Activated T-cell treated with anti-CD3 and anti-CD28 coated beads for 1 hour (primary cell): ENCODE results near the gene SACS.
"Not testable (repeated sequence)": the region's sequence is repeated elsewhere in the genome, so short reads cannot be mapped to it uniquely, and the experiment has no call there.

Experiments
- DNase-seq: peaks from one replicate; pipeline ENCODE4 v3.0.0-alpha.2; 2020; ENCODE audit warnings: low read depth

The SACS gene

GRCh38 chr13:23418776-23419683 is 14.5 kb downstream of the SACS start:
- no peak for DNase-seq

DNA sequence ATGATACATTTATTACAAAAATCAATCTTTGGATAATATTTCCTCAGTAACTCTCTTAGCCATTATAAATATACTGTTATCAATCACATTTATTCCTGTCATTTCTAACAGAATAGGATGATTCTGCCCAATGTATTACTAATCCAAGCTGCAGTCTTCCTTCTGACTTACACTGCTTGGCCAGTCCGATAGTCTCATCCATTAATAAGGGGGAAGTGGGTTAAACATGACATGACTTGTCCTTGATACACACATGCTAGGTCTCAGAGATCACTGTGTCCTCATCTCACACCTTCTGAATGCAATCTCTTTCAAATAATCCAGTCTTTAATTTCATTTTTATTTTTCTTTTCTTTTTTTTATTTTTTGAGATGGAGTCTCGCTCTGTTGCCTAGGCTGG is 18.8 kb downstream of the SACS start:
- no peak for DNase-seq

- DNase-seq, result no peak
These were observed 21.8 kb downstream of the SACS start for GRCh38 chr13:23411706-23412105.

GRCh38 chr13:23411220-23411619 is 22.3 kb downstream of the SACS start:
- DNase-seq, result no peak

- no peak for DNase-seq
These were observed 25.5 kb downstream of the SACS start for GRCh38 chr13:23408026-23408425.

GRCh38 chr13:23401156-23401555 is 32.3 kb downstream of the SACS start:
- DNase-seq, result not testable (repeated sequence)

GRCh38 chr13:23399347-23399746 is 34.2 kb downstream of the SACS start:
- DNase-seq, result no peak

DNA sequence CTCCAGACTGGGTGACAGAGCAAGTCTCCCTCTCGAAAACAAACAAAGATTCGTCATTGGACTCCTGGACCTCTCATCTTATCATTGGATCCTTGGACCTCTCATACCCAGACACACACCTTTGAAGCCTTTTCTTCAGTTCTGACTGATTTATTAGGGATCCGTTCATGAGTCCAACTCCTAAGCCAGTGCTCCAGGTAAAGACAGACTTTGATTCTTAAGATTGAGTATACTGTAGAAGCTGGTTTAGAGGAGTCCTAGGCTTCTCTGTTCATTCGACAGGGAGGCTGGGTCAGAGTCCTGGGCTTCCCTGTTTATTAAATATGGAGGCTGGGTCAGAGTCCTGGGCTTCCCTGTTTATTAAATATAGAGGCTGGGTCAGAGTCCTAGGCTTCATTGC is 38.7 kb downstream of the SACS start:
- no peak for DNase-seq

DNA sequence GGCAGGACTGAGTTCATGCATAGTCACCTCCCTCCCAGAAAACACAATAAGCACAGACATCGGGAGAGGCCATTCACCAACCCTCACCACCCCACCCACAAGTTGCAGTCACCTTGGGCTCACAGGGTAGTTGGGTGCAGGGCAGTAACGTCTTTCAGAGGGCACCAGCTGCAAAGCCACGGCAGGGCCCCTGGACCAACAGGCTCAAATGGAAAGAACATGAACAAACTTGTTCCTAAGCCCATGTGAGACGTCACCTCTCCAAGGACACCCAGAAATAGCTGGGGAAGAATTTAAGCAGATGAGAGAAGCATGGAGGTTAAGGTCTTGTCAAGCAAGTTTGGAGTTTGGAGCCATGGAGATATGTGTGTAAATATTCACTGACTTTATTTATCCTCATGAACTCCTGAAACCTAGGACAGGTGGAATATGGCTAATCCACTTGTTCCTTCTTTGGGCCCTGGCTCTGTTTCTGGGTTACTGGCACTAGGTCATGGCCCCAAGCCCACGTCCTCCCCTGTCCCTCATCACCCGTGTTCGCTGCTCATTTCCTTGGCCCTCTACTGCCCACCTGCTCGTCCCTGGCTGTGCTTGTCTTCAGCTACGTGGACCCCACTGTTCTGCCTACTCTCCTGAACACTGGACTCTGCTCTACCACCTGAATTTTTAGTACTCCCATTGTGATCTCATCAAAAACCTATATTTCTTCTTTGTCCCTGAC is 40.4 kb downstream of the SACS start:
- DNase-seq, result no peak

DNA sequence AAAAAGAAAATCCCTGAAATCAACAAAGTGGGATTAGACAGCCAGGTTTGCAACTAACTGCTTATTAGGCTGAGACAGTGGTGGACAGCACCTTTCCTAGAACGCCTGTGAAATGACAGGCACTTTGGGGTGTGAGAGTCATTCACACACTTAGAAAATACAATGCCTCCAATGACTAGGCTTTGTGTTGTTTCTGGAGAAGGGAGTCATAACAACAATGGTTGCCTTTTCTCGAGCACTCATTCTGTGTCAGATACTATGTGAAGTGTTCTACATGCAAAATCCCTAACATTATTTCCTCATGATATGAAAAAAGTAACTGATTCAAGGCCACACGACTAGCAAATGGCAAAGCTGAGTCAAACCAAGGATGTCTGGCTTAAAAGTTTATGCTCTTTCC is 41.2 kb downstream of the SACS start:
- no peak for DNase-seq

- DNase-seq, result no peak
These were observed 41.8 kb downstream of the SACS start for GRCh38 chr13:23391752-23392151.

- no peak for DNase-seq
These were observed 47.0 kb downstream of the SACS start for GRCh38 chr13:23386533-23386932.

GRCh38 chr13:23385931-23386330 is 47.6 kb downstream of the SACS start:
- DNase-seq, result no peak

GRCh38 chr13:23384111-23384510 is 49.4 kb downstream of the SACS start:
- DNase-seq, result no peak

- DNase-seq, result no peak
These were observed 50.4 kb downstream of the SACS start for GRCh38 chr13:23383151-23383550.

- DNase-seq, result no peak
These were observed 51.6 kb downstream of the SACS start for GRCh38 chr13:23381866-23382265.

- DNase-seq, result no peak
These were observed 53.0 kb downstream of the SACS start for GRCh38 chr13:23380534-23380933.

- DNase-seq, result peak; percentile 14
These were observed 55.4 kb downstream of the SACS start for GRCh38 chr13:23377983-23378632.

GRCh38 chr13:23377579-23377978 is 55.9 kb downstream of the SACS start:
- DNase-seq, result no peak

DNA sequence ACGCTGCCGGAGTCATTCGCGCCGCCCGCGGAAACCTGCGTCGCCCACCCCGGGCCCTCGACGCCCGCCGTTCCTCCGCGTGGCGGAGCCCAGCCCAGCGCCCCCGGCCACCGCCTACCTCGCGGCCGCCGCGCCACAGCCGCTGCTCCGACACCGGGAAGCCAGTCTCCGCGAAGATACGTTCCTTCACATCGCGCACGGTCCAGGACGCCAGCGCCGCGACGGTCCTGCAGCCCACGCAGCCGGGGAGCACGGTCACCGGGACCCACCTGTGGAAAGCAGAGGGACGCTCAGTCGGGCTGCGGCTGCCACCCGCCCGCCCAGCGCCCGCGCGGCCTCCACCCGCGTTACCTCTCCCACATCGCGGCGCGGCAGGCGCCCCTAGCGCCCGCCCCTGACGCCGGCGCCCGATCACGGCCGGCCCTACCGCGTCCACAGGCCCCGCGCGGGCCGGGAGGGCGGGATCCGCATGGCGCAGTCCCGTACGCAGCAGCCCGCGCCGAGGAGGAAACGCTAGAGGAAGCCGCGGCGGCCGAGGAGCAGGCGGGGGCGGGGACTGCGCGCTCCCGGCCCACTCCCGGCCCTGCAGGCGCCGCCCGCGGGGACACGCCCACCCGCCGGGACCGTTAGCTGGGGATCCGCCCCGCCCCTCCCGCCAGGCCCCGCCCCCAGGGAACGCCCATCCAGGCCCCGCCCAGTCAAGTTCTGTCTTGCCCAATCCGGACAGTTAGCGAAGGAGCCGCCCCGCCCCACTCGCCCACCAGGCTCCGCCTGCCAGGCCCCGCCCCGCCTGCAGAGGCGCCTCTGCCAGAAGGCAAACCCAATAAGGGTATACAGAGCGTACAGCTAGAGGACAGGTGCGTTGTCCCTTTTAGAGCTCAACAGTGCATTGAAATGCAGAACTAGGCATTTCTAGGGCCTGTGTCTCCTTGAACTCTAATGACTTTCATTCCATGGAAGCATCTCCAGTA is 58.2 kb downstream of the SACS start:
- peak; percentile 97 for DNase-seq

- no peak for DNase-seq
These were observed 61.1 kb downstream of the SACS start for GRCh38 chr13:23372264-23372906.
